GM19468 (cell line): Measurements from ENCODE around the gene ATP2B1.

Source experiments
- ATAC-seq: cut with Tn5 transposase; IDR thresholded peaks from one replicate; pipeline ENCODE4 v1.9.1; 2021; ENCODE audit warnings: mild to moderate bottlenecking, moderate library complexity, moderate number of reproducible peaks; ENCODE audit not compliant: unreplicated experiment; ENCODE audit errors: extremely low read depth

Gene ATP2B1

DNA sequence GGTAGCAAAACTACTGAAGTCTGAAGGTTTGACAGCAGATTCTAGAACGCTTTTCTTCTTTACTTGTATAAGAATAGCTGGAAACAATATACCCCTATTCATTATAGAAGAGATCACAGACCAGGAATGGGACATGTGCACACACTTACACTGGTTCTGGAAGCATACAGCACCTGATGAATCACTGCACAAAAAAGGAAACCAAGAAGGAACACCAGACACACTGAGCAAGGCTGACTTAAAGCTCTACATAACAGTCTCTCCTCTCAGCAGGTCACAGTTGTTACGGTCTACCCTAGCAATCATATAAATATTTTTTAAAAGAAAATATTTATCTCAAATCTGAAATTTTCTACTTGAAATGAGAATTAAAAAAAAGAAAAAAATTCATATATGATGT lies 13.5 kb downstream of the ATP2B1 start:
- ATAC-seq, result no peak

DNA sequence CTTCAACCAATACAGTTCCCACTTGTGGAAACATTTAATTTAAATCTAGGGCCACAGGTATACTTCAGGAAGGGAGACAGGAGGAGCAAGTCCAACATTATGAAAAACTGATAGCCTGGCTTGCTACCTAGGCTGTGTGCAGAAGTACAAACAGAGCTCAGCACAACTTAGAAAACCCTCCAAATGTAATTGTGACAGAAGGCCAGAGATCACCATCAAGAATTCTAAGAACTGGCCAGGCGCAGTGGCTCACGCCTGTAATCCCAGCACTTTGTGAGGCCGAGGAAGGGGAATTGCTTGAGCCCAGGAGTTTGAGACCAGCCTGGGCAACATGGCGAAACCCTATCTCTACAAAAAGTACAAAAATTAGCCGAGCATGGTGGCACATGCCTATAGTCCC lies 14.1 kb downstream of the ATP2B1 start:
- no peak for ATAC-seq

DNA sequence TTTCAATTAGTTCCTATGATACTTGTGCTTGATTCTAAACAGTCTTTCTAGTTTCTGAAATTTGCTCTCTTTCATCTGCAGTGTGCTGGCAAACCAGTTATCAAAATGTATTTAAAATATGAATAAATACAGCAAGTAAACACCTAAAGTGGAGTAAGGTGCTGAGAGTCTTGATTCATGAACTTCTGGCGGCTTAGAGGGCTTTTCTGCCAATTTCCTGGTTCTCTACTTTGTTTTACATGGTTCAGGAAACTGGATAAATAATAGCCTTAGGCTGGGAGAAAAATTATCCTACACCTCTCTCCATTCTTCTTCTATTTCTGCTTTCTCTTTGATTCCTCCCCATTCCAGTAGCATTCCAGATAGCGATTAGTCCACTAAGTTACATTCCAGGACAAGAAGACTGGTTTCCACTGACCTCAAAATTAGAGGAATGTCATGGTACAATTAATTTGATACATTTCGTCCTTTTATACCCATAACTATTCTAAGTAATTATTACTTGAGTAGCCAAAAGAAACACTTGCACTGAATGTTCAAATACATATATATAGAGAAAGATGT lies 14.9 kb downstream of the ATP2B1 start:
- ATAC-seq, result no peak

DNA sequence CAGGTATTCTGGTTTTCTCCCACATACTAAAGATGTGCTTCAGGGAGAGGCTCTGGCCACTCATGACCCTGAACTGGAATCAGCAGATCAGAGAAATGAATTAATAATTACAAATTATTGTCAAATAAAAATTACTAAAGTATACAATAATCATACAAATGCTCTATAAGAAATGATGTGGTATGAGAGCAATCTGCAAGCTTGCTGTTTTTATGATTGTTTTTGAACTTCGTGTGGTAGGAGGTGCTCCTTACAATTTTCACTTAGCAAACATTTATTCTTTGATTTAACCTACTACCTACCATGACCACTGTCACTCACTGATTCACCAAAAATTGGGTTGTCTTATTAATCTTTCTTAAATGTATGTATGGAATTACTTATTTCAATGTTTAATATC lies 16.2 kb downstream of the ATP2B1 start:
- no peak for ATAC-seq

DNA sequence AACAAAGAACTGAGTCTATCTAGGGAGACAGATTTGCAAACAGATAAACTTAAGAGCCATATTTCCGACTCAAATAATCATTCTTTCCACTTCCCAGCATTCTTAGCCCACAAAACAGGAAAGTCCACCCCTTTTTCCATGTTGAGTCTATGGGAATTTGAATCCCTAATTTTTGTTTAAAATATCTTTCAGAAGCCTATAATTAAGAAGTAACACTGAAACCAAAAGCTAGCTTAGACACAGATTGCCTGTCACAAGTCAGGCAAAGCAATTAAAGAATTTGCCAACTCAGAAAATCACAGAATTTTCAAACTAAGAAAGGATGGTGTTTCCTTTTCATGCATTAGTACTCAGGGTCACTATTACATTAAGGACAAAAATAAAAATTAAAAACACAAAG lies 17.0 kb downstream of the ATP2B1 start:
- ATAC-seq, result no peak

DNA sequence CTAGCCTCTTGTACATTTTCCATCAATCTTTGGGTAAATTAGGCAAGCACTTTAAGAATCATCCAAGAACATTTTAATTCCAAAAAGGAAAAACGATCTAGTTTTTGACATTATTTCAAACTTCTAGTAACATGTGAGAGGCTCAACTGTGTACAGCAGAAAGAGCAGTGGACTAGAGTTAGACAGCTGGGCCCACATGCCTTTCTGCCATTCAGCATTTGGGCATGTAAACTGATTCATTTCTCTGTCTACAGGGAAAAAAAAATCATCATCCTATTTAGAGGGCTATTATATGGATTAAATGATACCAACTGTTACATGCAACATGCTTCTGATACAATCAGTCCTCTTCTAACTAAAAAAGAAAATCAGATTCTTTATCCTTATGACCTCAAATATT lies 17.7 kb downstream of the ATP2B1 start:
- ATAC-seq, result no peak

DNA sequence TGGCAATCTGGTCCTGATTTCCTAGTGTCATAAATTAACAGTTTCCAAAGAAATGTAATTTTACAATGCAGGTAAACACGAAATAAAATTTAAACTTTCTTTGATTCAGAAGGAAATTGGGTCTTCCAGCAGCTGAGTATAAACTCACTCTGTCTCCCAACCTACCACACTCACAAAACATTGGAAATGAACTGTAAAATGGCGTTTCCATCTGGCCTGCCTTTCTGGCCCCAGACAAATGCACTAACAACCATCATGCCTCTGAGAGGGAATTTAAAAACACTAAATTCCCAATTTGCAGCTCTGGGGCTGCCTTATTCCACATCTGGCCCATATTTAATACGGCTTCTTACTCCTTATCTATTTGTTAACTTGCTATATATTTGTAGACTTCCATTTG lies 19.3 kb downstream of the ATP2B1 start:
- no peak for ATAC-seq

DNA sequence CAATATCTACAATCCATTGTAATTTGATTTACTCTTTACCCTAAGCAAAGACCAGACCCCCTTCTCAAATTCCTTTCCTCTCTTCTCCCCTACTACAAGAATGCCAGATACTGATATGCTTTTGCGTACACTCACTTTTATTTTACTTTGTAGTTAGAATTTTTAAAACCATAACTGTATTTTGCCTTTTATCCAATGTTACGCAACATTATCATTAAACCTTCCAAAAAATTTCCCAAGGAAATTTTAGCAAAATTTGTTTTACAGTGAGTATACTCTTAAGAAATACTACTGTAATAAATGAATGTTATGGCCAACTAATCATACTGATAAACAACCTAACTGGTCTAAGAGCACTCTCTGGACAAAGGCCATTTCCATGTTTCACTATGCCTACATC lies 22.3 kb downstream of the ATP2B1 start:
- ATAC-seq, result no peak

DNA sequence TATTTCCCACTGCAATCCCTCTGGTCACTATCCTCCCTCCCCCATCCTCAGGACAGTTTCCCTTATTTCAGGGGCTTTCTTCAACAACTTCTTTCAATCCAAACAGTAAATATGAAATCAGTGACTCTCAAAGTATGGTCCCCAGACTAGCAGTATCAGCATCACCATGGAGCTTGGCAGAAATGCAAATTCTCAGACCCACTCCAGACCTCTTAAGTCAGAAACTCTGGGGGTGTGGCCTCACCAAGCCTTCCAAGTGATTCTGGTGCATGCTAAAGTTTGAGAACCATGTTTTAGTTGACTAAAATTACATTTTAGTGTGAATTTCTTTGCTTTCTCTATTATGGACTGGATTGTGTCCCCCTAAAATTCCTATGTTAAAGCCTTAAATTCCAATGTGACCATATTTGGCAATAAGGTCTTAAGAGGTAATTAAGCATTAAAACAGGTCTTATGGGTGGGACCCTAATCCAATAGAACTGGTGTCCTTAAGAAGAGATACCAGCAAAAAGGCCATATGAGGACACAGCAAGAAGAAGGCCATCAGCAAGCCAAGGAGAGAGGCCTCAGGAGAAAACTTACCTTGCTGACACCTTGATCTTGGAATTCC lies 23.2 kb downstream of the ATP2B1 start:
- no peak for ATAC-seq

DNA sequence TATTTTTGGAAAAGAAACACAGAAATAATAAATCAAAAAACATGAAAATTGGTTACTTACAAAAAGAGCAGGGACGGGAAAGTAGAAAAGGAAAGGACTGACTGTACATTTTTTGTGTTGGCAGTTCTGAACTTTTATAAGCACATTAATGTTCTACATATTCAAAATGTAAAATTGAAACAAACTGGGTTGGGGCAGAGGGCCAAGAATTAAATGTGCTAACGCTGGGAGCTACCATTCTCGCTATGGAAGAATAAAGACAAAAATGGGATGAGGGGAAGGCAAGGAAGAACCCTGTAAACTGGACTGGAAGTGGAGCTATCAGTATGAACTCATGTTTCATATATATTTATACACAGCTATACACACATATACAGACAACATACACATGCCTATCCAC lies 24.5 kb downstream of the ATP2B1 start:
- no peak for ATAC-seq

DNA sequence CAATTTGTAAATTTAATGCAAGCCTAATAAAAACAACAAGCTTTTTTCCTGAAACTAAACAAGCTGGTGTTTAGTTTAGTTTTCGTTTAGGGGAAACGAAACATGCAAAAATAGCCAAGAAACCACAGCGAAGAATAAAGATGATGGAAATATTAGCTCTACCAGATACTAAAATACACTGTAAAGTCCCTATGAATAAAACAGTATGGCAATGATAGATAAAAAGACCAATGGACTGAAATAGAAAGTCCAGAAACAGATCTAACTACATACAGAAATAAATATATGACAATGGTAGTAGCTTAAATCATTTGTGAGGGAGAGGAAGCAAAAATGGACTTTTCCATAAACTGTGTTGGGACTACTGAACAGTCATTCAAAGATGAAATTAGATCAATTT lies 26.4 kb downstream of the ATP2B1 start:
- no peak for ATAC-seq

DNA sequence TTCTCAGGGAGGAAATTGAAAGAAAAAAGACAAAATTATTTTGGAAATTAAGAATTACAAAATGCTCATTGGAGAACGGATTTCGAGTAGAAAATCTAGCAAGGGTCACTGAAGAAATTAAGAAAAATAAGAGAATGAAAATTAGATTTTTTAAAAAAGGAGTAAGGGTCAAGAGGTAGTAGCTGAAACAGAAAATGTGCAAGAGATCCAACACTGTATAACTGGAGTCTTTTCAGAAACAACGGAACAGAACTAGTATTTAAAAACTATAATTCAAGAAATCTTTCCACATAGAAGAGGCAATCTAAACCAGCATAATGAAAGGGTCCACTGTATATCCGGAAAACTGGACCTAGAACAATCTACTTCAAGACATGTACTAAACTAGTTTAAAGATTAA lies 28.2 kb downstream of the ATP2B1 start:
- no peak for ATAC-seq

DNA sequence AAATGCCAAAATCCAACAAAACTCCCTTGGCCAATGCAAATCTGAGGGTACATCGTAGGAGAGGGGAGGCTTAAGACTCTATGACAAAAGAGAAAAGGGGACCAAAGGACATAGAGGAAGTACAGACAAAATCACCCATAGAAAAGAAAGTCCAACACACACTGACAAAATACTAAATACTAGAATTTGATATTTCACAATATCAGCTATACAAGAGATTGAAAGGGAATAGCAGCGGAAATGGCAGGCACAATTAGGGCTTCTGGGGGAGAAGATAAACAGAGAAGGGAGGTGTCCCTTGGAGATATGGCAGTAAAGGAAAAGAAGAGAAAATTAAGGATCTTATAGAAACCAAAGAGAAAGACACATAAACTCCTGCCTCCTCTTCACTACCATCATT lies 29.0 kb downstream of the ATP2B1 start:
- ATAC-seq, result no peak

DNA sequence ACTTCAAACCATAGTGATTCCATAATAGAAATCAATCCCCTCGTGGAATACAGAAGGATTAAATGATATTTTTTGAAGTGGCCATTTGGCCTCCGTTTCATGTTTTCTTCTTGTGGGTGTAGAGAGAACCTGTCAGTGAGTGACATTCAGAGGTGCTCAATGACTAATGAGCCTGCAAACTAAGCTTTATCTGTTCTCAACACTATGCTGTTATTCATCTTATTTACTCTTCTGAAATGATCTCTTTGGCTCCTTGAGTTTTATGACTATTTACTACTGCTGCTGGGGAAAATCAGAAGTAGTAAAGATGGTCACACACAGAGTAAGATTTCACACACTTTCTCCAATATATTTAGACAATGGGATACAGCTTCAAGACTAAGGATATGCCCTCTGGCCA lies 30.4 kb downstream of the ATP2B1 start:
- no peak for ATAC-seq

DNA sequence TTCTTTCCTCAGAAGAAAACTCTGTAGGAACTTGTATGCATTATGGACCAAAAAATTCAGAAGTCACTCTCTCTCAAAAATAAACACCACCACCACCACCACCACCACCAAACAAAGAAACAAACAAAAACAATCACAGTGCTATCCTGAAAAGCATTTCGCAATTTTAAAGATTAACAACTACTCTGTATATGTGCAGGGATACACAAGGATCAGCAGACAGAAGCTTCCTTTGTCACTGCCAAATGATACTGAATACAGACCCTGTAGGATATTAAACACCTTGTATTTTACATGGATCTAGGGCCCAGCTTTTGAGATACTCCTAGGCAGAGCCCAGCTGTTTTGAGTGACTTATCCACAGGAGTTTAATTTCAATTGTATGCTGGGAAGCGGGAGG lies 31.7 kb downstream of the ATP2B1 start:
- ATAC-seq, result no peak

DNA sequence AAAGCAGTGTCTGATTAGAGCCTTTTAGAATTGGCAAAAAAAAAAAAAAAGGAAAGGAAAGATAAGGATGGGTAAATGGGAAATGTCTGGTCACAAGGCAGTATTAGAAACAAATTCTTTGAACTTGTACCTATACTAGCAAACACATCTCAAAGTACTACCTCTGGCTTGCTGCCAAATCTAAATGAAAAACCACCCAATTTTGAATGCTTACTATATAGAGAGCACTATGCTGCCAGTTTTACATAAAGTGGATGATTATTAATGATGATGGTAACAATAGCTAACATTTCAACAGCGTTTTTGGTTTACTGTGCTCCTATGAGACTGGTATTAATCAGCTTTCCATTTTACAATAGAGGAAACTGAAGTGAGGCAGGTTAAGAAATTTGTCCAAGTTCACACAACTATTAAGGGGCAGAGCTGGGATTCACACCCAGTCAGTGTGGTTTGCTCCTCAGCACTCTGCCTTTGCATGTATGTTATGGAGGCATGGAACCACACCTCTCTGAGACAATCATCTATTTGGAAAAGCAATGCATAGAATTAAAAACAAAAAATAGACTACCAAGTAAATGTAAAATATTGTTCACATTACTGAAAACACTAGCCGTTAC lies 34.2 kb downstream of the ATP2B1 start:
- ATAC-seq, result no peak

DNA sequence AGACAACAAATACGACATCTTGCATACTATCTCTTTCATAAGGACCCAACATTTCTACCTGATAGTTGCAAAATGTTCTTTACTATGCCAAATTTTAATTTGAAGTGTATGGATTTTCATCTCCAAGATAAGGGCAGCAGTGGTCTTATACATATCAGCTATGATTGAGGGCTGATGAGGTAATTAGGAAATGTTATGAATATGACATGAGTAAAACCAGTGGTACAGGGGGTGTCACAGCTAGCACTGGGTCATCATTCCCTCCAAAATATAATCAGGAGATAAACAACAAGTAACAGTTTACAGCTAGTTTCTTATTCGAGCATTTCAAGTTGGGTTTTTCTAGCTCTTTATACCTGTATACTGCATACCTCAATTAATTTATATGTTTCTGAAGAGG lies 35.0 kb downstream of the ATP2B1 start:
- no peak for ATAC-seq

DNA sequence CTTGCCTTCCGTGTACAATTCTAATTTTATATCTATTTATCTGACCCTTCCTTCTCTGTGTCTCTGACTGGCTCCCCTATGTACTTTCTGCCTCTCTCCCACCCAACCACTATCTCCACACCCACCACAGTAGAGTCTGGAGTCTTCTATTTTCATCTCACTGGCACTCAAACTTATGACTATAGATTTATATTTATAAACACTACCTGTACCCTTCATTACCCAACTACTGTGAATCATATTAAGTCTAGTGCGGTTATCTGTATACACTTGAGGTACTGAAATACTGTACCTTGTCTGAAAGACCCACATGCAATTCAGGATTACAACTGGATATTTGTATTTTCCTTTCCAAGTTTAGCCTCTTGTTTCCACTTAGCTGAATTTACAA lies 36.1 kb downstream of the ATP2B1 start:
- ATAC-seq, result no peak

DNA sequence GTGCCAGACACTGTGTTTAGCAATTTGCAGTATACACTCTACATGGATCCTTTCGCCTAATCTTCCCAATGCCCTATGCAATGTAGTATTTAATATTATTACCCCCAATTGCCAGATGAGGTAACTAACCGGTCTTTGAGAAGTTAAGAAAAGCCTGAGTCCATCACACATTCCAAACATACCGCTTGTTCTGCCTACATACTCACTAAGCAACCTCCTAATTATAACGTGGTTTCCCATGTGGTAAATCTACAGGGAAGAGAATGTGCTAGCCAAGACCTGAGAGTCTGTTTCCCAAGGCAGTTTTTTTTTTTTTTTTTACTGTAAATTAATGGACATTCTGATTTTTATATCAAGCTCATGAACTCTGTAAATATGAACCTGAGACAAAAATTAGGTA lies 37.2 kb downstream of the ATP2B1 start:
- ATAC-seq, result no peak

DNA sequence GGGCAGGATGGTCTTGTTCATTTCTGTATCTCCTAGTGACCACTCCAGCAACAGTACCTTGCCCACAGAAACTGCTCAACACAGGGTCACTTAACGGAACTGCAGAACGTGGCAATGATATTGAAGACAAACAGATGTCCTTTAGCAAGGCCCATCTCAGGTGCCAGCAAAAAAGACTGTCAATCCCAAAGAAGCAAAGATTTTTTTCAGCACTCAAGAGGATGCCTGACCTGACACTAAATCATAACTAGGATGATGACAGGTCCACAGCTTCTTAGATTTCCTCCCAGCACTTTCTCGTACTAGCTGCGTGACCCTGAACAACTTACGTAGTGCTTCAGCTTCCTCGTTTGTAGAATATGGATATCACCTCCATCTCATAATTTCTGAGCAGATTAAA lies 39.4 kb downstream of the ATP2B1 start:
- ATAC-seq, result no peak

DNA sequence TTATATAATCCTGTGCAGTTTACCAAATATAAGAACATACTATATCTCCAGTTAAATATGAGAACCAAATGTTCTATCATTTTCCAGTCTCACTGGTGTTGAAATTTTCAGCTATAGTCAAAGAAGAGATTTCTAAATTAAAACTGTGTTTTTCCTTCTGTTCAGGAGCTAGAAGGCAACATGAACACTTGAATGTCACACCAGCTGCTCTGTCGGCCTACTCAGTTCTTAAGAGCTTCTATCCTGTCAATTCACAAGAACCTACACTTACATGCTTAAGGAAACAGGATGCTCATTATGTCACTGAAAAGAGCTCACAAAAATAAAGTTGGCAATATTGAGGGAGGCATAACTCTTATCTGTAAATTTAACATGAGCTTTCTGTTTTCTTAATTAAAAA lies 43.1 kb downstream of the ATP2B1 start:
- no peak for ATAC-seq

DNA sequence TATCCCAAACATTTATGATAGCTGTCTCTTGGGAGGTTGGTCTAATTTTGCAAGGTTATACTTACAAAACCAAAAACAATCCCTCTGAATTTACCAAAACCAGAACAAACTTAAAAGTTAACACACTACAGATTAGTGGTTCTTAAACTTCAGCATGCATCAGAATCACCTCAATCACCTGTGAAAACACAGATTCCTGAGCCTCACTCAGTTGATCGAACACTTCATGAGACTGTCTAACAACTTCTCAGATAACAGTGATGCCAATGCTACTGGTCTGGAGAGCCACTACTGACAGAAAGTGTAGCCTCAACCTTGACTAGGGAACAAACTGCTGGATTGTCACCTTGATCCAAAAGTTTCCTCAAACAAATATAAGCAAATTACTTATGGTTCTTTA lies 44.2 kb downstream of the ATP2B1 start:
- no peak for ATAC-seq
